Ishikawa (cell line): ENCODE data around the gene COL20A1.

Source experiments
- CEBPB ChIP-seq: IDR thresholded peaks from 2 replicates; pipeline ENCODE4 v1.6.1; 2012
- CREB1 ChIP-seq: IDR thresholded peaks from 2 replicates; pipeline ENCODE4 v1.6.1; 2012; ENCODE audit warnings: low read depth
- EGR1 ChIP-seq: IDR thresholded peaks from 2 replicates; pipeline ENCODE4 v1.6.1; 2012
- EP300 ChIP-seq: IDR thresholded peaks from 2 replicates; pipeline ENCODE4 v1.6.1; 2012; ENCODE audit warnings: borderline replicate concordance
- FOXM1 ChIP-seq: IDR thresholded peaks from 2 replicates; pipeline ENCODE4 v1.6.1; 2012; ENCODE audit warnings: low read depth, borderline replicate concordance
- MAX ChIP-seq: IDR thresholded peaks from 2 replicates; pipeline ENCODE4 v1.6.1; 2012
- NFIC ChIP-seq: IDR thresholded peaks from 2 replicates; pipeline ENCODE4 v1.6.1; 2012
- RAD21 ChIP-seq: IDR thresholded peaks from 2 replicates; pipeline ENCODE4 v1.6.1; 2012; ENCODE audit warnings: low read depth
- TAF1 ChIP-seq: IDR thresholded peaks from 2 replicates; pipeline ENCODE4 v1.6.1; 2012; ENCODE audit warnings: low read depth, mild to moderate bottlenecking
- TCF12 ChIP-seq: IDR thresholded peaks from 2 replicates; pipeline ENCODE4 v1.6.1; 2012; ENCODE audit warnings: low read depth
- TEAD4 ChIP-seq: IDR thresholded peaks from 2 replicates; pipeline ENCODE4 v1.6.1; 2012
- YY1 ChIP-seq: IDR thresholded peaks from 2 replicates; pipeline ENCODE4 v1.6.1; 2012; ENCODE audit warnings: low read depth
- ZBTB7A ChIP-seq: IDR thresholded peaks from 2 replicates; pipeline ENCODE4 v1.6.1; 2012; ENCODE audit warnings: low read depth
- TF ChIP-seq, protein P1 (sequence below): IDR thresholded peaks from 2 replicates; pipeline ENCODE4 v1.6.1; 2012; ENCODE audit warnings: low read depth, mild to moderate bottlenecking
- TF ChIP-seq, protein P2 (sequence below): IDR thresholded peaks from 2 replicates; pipeline ENCODE4 v1.6.1; 2012

COL20A1 gene

GRCh38 chr20:63275825-63276224, 17.2 kb upstream of the COL20A1 start:
- no peak for TF ChIP-seq FOXM1
- TF ChIP-seq CEBPB: no peak
- no peak for TF ChIP-seq TAF1
- TF ChIP-seq ZBTB7A: no peak
- TF ChIP-seq TEAD4: no peak
- TF ChIP-seq, protein P1, sequence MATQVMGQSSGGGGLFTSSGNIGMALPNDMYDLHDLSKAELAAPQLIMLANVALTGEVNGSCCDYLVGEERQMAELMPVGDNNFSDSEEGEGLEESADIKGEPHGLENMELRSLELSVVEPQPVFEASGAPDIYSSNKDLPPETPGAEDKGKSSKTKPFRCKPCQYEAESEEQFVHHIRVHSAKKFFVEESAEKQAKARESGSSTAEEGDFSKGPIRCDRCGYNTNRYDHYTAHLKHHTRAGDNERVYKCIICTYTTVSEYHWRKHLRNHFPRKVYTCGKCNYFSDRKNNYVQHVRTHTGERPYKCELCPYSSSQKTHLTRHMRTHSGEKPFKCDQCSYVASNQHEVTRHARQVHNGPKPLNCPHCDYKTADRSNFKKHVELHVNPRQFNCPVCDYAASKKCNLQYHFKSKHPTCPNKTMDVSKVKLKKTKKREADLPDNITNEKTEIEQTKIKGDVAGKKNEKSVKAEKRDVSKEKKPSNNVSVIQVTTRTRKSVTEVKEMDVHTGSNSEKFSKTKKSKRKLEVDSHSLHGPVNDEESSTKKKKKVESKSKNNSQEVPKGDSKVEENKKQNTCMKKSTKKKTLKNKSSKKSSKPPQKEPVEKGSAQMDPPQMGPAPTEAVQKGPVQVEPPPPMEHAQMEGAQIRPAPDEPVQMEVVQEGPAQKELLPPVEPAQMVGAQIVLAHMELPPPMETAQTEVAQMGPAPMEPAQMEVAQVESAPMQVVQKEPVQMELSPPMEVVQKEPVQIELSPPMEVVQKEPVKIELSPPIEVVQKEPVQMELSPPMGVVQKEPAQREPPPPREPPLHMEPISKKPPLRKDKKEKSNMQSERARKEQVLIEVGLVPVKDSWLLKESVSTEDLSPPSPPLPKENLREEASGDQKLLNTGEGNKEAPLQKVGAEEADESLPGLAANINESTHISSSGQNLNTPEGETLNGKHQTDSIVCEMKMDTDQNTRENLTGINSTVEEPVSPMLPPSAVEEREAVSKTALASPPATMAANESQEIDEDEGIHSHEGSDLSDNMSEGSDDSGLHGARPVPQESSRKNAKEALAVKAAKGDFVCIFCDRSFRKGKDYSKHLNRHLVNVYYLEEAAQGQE: no peak
- no peak for TF ChIP-seq TCF12
- TF ChIP-seq MAX: no peak
- no peak for TF ChIP-seq EP300
- TF ChIP-seq, protein P2, sequence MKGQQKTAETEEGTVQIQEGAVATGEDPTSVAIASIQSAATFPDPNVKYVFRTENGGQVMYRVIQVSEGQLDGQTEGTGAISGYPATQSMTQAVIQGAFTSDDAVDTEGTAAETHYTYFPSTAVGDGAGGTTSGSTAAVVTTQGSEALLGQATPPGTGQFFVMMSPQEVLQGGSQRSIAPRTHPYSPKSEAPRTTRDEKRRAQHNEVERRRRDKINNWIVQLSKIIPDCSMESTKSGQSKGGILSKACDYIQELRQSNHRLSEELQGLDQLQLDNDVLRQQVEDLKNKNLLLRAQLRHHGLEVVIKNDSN: no peak
- TF ChIP-seq CREB1: no peak
- no peak for TF ChIP-seq RAD21
- no peak for TF ChIP-seq EGR1
- no peak for TF ChIP-seq YY1
- no peak for TF ChIP-seq NFIC

DNA sequence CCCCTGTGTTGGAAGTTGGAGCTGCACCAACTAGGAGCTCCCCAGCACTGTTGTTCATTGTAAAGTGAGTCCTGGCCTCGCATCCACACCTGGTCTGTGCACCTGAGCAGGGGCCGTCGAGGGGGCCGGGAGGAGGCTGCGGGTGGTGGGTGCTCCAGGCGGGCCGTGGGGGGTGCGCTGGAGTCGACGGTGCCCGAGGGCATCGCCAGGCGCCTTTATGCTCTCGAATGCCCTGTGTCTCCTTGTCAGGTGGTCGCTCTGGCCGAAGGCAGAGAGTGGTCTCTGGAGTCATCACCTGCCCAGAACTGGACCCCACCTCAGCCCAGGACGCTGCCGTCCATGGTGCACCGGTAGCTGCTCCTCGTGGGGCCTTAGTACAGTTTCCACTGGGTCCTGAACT, 16.0 kb upstream of the COL20A1 start:
- TF ChIP-seq YY1 (no peak), TCF12 (no peak), EGR1 (no peak), CREB1 (no peak), NFIC (no peak), TAF1 (no peak), FOXM1 (no peak), EP300 (no peak), ZBTB7A (no peak), TEAD4 (no peak), MAX (no peak), CEBPB (no peak), RAD21 (no peak)
- TF ChIP-seq, protein P1: no peak
- TF ChIP-seq, protein P2: no peak

DNA sequence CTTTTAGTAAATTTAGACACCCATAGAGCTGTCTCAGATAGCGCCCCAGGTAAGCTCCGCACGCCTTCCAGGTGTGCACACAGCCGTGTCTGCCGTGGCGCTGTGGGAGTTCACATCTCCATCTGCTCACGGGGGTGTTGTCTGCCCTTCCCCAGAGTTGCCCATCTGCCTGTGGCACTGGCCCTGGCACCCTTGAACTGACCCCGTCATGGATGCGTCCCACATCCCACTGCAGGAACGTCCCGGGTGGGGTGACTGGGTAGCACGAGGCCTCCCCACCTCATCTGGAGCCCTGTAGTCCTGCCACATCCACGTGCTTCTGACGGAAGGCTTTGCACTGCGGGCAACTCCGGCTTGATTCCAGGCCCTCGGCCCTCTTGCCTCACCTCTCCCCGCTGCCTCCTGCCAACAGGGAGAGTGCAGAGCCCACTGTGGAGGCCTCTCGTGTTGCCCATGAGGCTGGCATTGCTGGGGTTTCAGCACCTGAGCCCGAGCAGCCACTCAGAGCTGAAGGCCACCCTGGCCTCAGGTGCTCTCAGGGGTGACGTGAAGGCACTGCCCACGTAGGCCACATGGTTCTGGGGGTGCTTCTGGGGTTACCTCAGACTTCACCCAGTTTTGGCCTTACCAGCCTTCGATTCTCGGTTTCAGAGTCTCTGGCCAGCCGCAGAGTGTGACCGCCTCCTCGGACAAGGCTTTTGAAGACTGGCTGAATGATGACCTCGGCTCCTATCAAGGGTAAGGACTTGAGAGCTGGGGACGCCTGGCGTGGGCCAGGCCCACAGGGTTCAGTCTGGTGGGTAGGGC, 15.3 kb upstream of the COL20A1 start:
- TF ChIP-seq NFIC: no peak
- TF ChIP-seq ZBTB7A: no peak
- no peak for TF ChIP-seq EP300
- TF ChIP-seq CEBPB: no peak
- TF ChIP-seq, protein P2: no peak
- TF ChIP-seq, protein P1: no peak
- no peak for TF ChIP-seq TEAD4
- no peak for TF ChIP-seq RAD21
- TF ChIP-seq FOXM1: no peak
- no peak for TF ChIP-seq MAX
- TF ChIP-seq EGR1: no peak
- TF ChIP-seq CREB1: no peak
- no peak for TF ChIP-seq YY1
- no peak for TF ChIP-seq TCF12
- TF ChIP-seq TAF1: no peak
